WTC11 (cell line): ENCODE measurements around the gene NOP14. TPM values are rescaled to one million over a fixed set of nuclear protein-coding genes. Genes with fewer than 3 reads are reported as not detected.

Source experiments
- ATAC-seq: fragments of 200-7000 bp; cut with Tn5 transposase; 2 replicates; pipeline ENCODE4 v1.10.0; 2021; ENCODE audit warnings: mild to moderate bottlenecking, moderate library complexity
- CTCF ChIA-PET: fragments of 300-600 bp; sonication (Branson Sonifier 250); formaldehyde crosslinking; loops from one replicate; lab custom pipeline; 2021; ENCODE audit warnings: antibody characterized with exemption; lab: Charles Lee
- POLR2A ChIA-PET: fragments of 350-600 bp; sonication (Branson Sonifier 250); formaldehyde crosslinking; loops from one replicate; lab custom pipeline; 2021; ENCODE audit warnings: antibody characterized with exemption; lab: Charles Lee
- DNase-seq: peaks from one replicate; pipeline ENCODE4 v3.0.0; 2021; ENCODE audit warnings: low spot score
- H3K27ac Mint-ChIP-seq: 2 replicates; pipeline ENCODE4 v1.8.0; 2021; ENCODE audit warnings: mixed read lengths
- H3K27me3 Mint-ChIP-seq: 2 replicates; pipeline ENCODE4 v1.8.0; 2021; ENCODE audit warnings: low read depth, mild to moderate bottlenecking, moderate library complexity, mixed read lengths
- H3K36me3 Mint-ChIP-seq: 2 replicates; pipeline ENCODE4 v1.8.0; 2021; ENCODE audit warnings: mixed read lengths
- H3K4me1 Mint-ChIP-seq: 2 replicates; pipeline ENCODE4 v1.8.0; 2022; ENCODE audit warnings: mixed read lengths
- H3K4me3 Mint-ChIP-seq: 2 replicates; pipeline ENCODE4 v1.8.0; 2021; ENCODE audit warnings: mild to moderate bottlenecking, moderate library complexity, mixed read lengths
- H3K9me3 Mint-ChIP-seq: 2 replicates; pipeline ENCODE4 v1.8.0; 2021; ENCODE audit warnings: mixed read lengths
- ATF1 ChIP-seq: sonication (generic); formaldehyde crosslinking; IDR thresholded peaks from 2 replicates; pipeline ENCODE4 v1.8.1; 2023; ENCODE audit warnings: mild to moderate bottlenecking, moderate library complexity, missing genetic modification reagents
- CREM ChIP-seq: sonication (generic); formaldehyde crosslinking; IDR thresholded peaks from 2 replicates; pipeline ENCODE4 v1.8.1; 2022; ENCODE audit warnings: mild to moderate bottlenecking, missing genetic modification reagents, moderate library complexity
- E2F1 ChIP-seq: sonication (generic); formaldehyde crosslinking; IDR thresholded peaks from 2 replicates; pipeline ENCODE4 v1.8.0; 2022; ENCODE audit warnings: mild to moderate bottlenecking, missing genetic modification reagents
- E2F4 ChIP-seq: sonication (generic); formaldehyde crosslinking; IDR thresholded peaks from 2 replicates; pipeline ENCODE4 v1.8.1; 2022; ENCODE audit warnings: low read depth, mild to moderate bottlenecking, moderate library complexity, missing genetic modification reagents, borderline replicate concordance
- ETV6 ChIP-seq: sonication (generic); formaldehyde crosslinking; IDR thresholded peaks from 2 replicates; pipeline ENCODE4 v1.8.1; 2022; ENCODE audit warnings: mild to moderate bottlenecking, missing genetic modification reagents
- NFE2L1 ChIP-seq: sonication (generic); formaldehyde crosslinking; IDR thresholded peaks from 2 replicates; pipeline ENCODE4 v1.8.1; 2023; ENCODE audit warnings: missing genetic modification reagents
- RELA ChIP-seq: sonication (generic); formaldehyde crosslinking; IDR thresholded peaks from 2 replicates; pipeline ENCODE4 v1.8.1; 2022; ENCODE audit warnings: missing genetic modification reagents, mild to moderate bottlenecking, borderline replicate concordance
- USF1 ChIP-seq: sonication (generic); formaldehyde crosslinking; IDR thresholded peaks from 2 replicates; pipeline ENCODE4 v1.8.0; 2022; ENCODE audit warnings: mild to moderate bottlenecking, missing genetic modification reagents
- USF2 ChIP-seq: sonication (generic); formaldehyde crosslinking; IDR thresholded peaks from 2 replicates; pipeline ENCODE4 v1.8.1; 2023; ENCODE audit warnings: mild to moderate bottlenecking, missing genetic modification reagents, moderate library complexity
- ZNF532 ChIP-seq: fragments of 250-450 bp; sonication (Bioruptor Pico); IDR thresholded peaks from 2 replicates; pipeline ENCODE4 v1.9.0; 2021; ENCODE audit warnings: mild to moderate bottlenecking, borderline replicate concordance
- total RNA-seq: library from RNA; stranded (reverse); gene quantifications from 3 replicates; pipeline ENCODE4 v1.2.3, GENCODE V29; 2021
- TF ChIP-seq, protein P1 (sequence below): sonication (generic); formaldehyde crosslinking; IDR thresholded peaks from 2 replicates; pipeline ENCODE4 v1.8.0; 2022; ENCODE audit warnings: missing genetic modification reagents
- TF ChIP-seq, protein P2 (sequence below): sonication (generic); formaldehyde crosslinking; conservative IDR thresholded peaks from 2 replicates; pipeline ENCODE4 v1.8.1; 2022; ENCODE audit warnings: mild to moderate bottlenecking, missing genetic modification reagents
- TF ChIP-seq, protein P3 (sequence below): sonication (generic); formaldehyde crosslinking; IDR thresholded peaks from 2 replicates; pipeline ENCODE4 v1.8.0; 2022; ENCODE audit warnings: mild to moderate bottlenecking, missing genetic modification reagents

NOP14 gene
- total RNA-seq, 1 experiment from 2014 or later = 39.1 TPM

GRCh38 chr4:2910409-2910808, 52.8 kb downstream of the NOP14 start:
- Mint-ChIP-seq H3K4me3 (no peak overlapping the region), H3K27ac (peak overlapping the region; percentile 33; the same call in 1 of the 2 replicates), H3K4me1 (no peaks in the 10 kb centered on the region), H3K9me3 (no peaks in the 10 kb centered on the region), H3K27me3 (no peaks in the 10 kb centered on the region), H3K36me3 (peaks cover 59% of the 10 kb centered on the region)
- DNase-seq = peak; percentile 31
- TF ChIP-seq USF1 (CRISPR knock-in tag) (no peak), USF2 (CRISPR knock-in tag) (0 out of 2 replicates have a peak, but pooled peaks have one; percentile 20), ETV6 (CRISPR knock-in tag) (no peak), ATF1 (CRISPR knock-in tag) (no peak), CREM (no peak)
- TF ChIP-seq, protein P1, sequence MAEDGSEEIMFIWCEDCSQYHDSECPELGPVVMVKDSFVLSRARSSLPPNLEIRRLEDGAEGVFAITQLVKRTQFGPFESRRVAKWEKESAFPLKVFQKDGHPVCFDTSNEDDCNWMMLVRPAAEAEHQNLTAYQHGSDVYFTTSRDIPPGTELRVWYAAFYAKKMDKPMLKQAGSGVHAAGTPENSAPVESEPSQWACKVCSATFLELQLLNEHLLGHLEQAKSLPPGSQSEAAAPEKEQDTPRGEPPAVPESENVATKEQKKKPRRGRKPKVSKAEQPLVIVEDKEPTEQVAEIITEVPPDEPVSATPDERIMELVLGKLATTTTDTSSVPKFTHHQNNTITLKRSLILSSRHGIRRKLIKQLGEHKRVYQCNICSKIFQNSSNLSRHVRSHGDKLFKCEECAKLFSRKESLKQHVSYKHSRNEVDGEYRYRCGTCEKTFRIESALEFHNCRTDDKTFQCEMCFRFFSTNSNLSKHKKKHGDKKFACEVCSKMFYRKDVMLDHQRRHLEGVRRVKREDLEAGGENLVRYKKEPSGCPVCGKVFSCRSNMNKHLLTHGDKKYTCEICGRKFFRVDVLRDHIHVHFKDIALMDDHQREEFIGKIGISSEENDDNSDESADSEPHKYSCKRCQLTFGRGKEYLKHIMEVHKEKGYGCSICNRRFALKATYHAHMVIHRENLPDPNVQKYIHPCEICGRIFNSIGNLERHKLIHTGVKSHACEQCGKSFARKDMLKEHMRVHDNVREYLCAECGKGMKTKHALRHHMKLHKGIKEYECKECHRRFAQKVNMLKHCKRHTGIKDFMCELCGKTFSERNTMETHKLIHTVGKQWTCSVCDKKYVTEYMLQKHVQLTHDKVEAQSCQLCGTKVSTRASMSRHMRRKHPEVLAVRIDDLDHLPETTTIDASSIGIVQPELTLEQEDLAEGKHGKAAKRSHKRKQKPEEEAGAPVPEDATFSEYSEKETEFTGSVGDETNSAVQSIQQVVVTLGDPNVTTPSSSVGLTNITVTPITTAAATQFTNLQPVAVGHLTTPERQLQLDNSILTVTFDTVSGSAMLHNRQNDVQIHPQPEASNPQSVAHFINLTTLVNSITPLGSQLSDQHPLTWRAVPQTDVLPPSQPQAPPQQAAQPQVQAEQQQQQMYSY (CRISPR knock-in tag) = no peak
- ATAC-seq = peak; percentile 79
- CTCF ChIA-PET = interaction anchor here (0.6 to 2.1 kb wide), 11 partner anchors 14 to 149 kb away, joined by 3 to 6 read pairs (median 4); partner anchors contain the start of genes GRK4 and SH3BP2
- POLR2A ChIA-PET = no interaction called here

DNA sequence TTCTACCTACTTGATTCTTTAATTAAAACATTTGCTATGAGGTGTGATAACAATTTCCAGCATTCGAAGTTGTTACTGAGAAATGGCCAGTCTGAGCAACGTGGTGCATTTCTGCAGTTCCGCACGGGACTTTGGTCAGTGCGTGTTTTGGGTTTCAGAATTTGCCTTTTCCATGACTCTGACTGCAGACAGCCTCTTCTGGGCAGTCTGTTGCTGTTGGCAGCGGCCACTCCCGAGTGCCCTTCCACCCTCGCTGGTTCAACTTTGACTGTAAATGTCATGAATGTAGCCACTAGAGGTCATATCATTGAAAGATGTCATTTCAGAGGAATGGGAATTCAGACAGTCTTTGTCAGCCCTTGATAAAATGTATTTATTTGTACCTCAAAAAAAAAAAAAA, 53.6 kb downstream of the NOP14 start:
- TF ChIP-seq ZNF532 (CRISPR knock-in tag) (no peak), RELA (no peak), E2F1 (CRISPR knock-in tag) (no peak), E2F4 (no peak), NFE2L1 (CRISPR knock-in tag) (no peak)
- TF ChIP-seq, protein P2, sequence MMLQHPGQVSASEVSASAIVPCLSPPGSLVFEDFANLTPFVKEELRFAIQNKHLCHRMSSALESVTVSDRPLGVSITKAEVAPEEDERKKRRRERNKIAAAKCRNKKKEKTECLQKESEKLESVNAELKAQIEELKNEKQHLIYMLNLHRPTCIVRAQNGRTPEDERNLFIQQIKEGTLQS (CRISPR knock-in tag) = no peak
- TF ChIP-seq, protein P3, sequence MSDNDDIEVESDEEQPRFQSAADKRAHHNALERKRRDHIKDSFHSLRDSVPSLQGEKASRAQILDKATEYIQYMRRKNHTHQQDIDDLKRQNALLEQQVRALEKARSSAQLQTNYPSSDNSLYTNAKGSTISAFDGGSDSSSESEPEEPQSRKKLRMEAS (CRISPR knock-in tag) = no peak
- CTCF ChIA-PET = interaction anchor here (0.6 to 1.7 kb wide), 2 partner anchors 91 to 543 kb away, joined by 3 to 4 read pairs; no protein-coding TSS in a partner anchor
- no peaks in the 10 kb centered on the region for H3K9me3 Mint-ChIP-seq
- H3K36me3 Mint-ChIP-seq = peaks cover 58% of the 10 kb centered on the region
- POLR2A ChIA-PET = no interaction called here
- DNase-seq (no peak), ATAC-seq (no peak)
- peak overlapping the region; percentile 84 for H3K27ac Mint-ChIP-seq
- no peaks in the 10 kb centered on the region for H3K27me3 Mint-ChIP-seq
- H3K4me1 Mint-ChIP-seq = no peaks in the 10 kb centered on the region
- H3K4me3 Mint-ChIP-seq = no peak overlapping the region
